CD4-positive, CD25-positive, alpha-beta regulatory T cell (primary cell): ENCODE data around the gene EFTUD2. TPM values are rescaled to one million over a fixed set of nuclear protein-coding genes. Genes with fewer than 3 reads are reported as not detected.
A peak's percentile ranks its signal among the peaks of the same experiment; 100 is the strongest.

Source experiments
- ATAC-seq, 2 donors: fragments of 150-1000 bp; cut with Tn5 transposase; one replicate each; pipeline ENCODE4 v1.10.0; 2021; ENCODE audit warnings: low read depth in 2 of 2, moderate number of reproducible peaks in 2 of 2, moderate library complexity in 1 of 2
- DNase-seq, 3 donors: peaks; one replicate each; pipeline versions ENCODE4 v3.0.0 to v3.0.0-alpha.2; 2012 to 2022; ENCODE audit warnings: mixed read lengths in 1 of 3
- H3K27ac ChIP-seq: one replicate; pipeline ENCODE4 v1.7.0; 2013; ENCODE audit warnings: mild to moderate bottlenecking, low read length; ENCODE audit not compliant: insufficient read depth, poor library complexity, severe bottlenecking
- H3K27me3 ChIP-seq: one replicate; pipeline ENCODE4 v1.7.0; 2013; ENCODE audit warnings: low read length; ENCODE audit not compliant: control insufficient read depth, insufficient read depth
- H3K36me3 ChIP-seq: one replicate; pipeline ENCODE4 v1.7.0; 2013; ENCODE audit warnings: mild to moderate bottlenecking, low read length, moderate library complexity; ENCODE audit not compliant: control insufficient read depth, insufficient read depth
- H3K4me1 ChIP-seq: 2 replicates; pipeline ENCODE4 v1.7.0; 2013; ENCODE audit warnings: mild to moderate bottlenecking, low read length; ENCODE audit not compliant: insufficient read depth, control insufficient read depth, poor library complexity, severe bottlenecking
- H3K4me3 ChIP-seq: one replicate; pipeline ENCODE4 v1.7.0; 2013; ENCODE audit warnings: low read depth, mild to moderate bottlenecking, low read length, moderate library complexity
- H3K9me3 ChIP-seq, 2 experiments: 1 replicate in 1 of 2; 2 replicates in 1 of 2; pipeline ENCODE4 v1.7.0; 2013; ENCODE audit warnings: low read length in 2 of 2, mild to moderate bottlenecking in 1 of 2, moderate library complexity in 1 of 2; ENCODE audit not compliant: control insufficient read depth in 2 of 2
- H3K27ac Mint-ChIP-seq, 3 donors: one replicate each; pipeline ENCODE4 v1.8.0; 2020 to 2022; ENCODE audit warnings: mild to moderate bottlenecking in 3 of 3, mixed read lengths in 3 of 3, moderate library complexity in 2 of 3
- H3K27me3 Mint-ChIP-seq: one replicate; pipeline ENCODE4 v1.8.0; 2022; ENCODE audit warnings: mild to moderate bottlenecking, mixed read lengths
- H3K36me3 Mint-ChIP-seq: one replicate; pipeline ENCODE4 v1.8.0; 2020; ENCODE audit warnings: mixed read lengths
- H3K4me1 Mint-ChIP-seq, 4 donors: one replicate each; pipeline ENCODE4 v1.8.0; 2020 to 2022; ENCODE audit warnings: mixed read lengths in 4 of 4, mild to moderate bottlenecking in 1 of 4
- H3K4me3 Mint-ChIP-seq, 4 donors: one replicate each; pipeline ENCODE4 v1.8.0; 2020 to 2022; ENCODE audit warnings: mild to moderate bottlenecking in 4 of 4, mixed read lengths in 4 of 4, moderate library complexity in 3 of 4
- H3K9me3 Mint-ChIP-seq, 7 donors: one replicate each; pipeline ENCODE4 v1.8.0; 2020 to 2022; ENCODE audit warnings: mixed read lengths in 7 of 7, mild to moderate bottlenecking in 3 of 7, moderate library complexity in 2 of 7
- polyA plus RNA-seq, 4 donors: library from polyadenylated mRNA; unstranded; fragments of 300-500 nt; fragmentation: Illumina TruSeq; gene quantifications; one replicate each; pipeline ENCODE4 v1.2.3, GENCODE V29; 2021
- total RNA-seq: library from RNA; stranded (reverse); gene quantifications from one replicate; pipeline ENCODE4 v1.2.3, GENCODE V29; 2022

EFTUD2 gene
- total and polyA plus RNA-seq, 5 donors from 2014 or later, result 58.8 to 111 (median 79.3) TPM

DNA sequence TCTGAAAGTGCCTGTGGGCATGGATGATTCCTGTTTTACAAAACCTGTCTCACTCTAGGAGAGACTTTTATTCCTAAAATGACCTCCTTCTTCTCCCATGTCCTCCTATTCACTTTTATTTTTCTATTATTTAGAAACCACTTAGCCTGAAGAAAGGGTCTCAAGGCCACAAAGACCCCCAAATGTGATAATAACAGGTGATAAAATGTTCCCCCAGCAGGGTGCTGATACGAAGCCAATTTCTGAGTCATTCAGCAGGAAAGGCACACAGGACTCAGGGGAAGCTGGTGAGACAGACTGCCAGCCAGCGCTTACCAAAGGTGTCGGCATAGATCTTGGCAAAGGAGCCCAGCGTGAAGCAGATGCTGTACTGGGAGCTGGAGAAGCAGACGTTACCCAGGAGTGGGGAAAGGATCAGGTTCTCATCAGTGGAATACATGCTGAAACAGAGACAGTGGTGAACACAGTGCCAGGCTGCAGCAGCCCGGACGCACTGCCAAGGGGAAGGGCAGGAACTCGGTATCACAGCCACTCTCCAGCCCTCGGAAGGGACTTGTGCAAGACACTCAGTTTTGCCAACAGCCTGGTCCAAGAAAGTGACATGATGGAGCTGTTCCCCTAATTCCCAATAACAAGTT is 27.0 kb downstream of the EFTUD2 start:
- Histone ChIP-seq H3K27ac (no peak overlapping the region), H3K27me3 (no peaks in the 10 kb centered on the region), H3K36me3 (peaks cover 82% of the 10 kb centered on the region), H3K4me3 (no peak overlapping the region), H3K4me1 (no peaks in the 10 kb centered on the region), H3K9me3 (no peaks in the 10 kb centered on the region)
- DNase-seq (no peak), ATAC-seq (no peak)
- no peaks in the 10 kb centered on the region for H3K27me3 Mint-ChIP-seq
- no peaks in the 10 kb centered on the region for H3K9me3 Mint-ChIP-seq
- no peaks in the 10 kb centered on the region for H3K4me1 Mint-ChIP-seq
- no peak overlapping the region for H3K4me3 Mint-ChIP-seq
- no peak overlapping the region for H3K27ac Mint-ChIP-seq
- H3K36me3 Mint-ChIP-seq, result peaks cover 42% of the 10 kb centered on the region

DNA sequence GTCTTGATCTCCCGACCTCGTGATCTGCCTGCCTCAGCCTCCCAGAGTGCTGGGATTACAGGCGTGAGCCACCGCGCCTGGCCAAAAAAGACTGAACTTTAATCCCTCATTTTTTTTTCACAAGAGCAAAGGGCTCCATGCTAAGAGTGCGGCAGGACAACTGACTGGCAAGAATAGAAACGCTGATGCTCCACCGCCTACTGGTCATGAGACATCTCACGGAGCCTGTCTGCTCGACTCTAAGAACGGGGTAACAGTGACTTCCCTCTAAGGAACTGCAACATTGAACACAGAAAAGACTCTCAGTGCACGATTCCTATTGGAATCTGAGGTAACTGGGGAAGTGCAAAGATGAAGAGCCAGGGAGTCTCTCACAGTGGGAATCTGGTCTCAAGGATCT is 27.7 kb downstream of the EFTUD2 start:
- Histone ChIP-seq H3K9me3 (no peaks in the 10 kb centered on the region), H3K27ac (no peak overlapping the region), H3K27me3 (no peaks in the 10 kb centered on the region), H3K4me3 (no peak overlapping the region), H3K4me1 (no peaks in the 10 kb centered on the region), H3K36me3 (peaks cover 81% of the 10 kb centered on the region)
- DNase-seq, result no peak
- no peak overlapping the region for H3K27ac Mint-ChIP-seq
- ATAC-seq, result no peak
- no peaks in the 10 kb centered on the region for H3K9me3 Mint-ChIP-seq
- no peaks in the 10 kb centered on the region for H3K27me3 Mint-ChIP-seq
- H3K36me3 Mint-ChIP-seq, result peaks cover 38% of the 10 kb centered on the region
- no peaks in the 10 kb centered on the region for H3K4me1 Mint-ChIP-seq
- H3K4me3 Mint-ChIP-seq, result no peak overlapping the region

DNA sequence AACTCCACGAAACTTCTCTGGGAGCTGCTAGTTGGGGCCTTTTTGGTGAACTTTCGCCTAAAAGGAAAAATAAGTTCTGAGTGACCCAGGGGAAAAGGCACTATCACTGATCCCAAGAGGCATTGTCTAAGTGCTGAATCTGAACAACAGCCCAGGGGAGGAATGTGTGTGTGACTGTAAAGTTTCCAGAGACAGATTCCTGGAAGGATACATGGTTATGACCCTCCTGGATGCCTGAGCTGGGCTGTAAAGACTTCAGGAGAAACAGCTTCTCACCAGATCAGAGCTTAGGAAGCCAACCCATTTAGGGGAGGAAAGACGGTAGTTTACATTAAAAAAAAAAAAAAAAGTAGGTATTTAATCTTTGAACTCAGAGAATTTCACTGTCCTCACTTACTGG is 31.4 kb downstream of the EFTUD2 start:
- peaks cover 79% of the 10 kb centered on the region for H3K36me3 ChIP-seq
- H3K4me3 ChIP-seq, result no peak overlapping the region
- H3K27me3 ChIP-seq, result no peaks in the 10 kb centered on the region
- H3K9me3 ChIP-seq, result no peaks in the 10 kb centered on the region
- Mint-ChIP-seq H3K27ac (peak overlapping the region in 1 of 3 donors; percentile 17), H3K4me3 (no peak overlapping the region), H3K4me1 (peaks cover 0 to 6% (median 0%) of the 10 kb centered on the region in 4 donors), H3K9me3 (no peaks in the 10 kb centered on the region), H3K36me3 (peaks cover 43% of the 10 kb centered on the region), H3K27me3 (no peaks in the 10 kb centered on the region)
- H3K27ac ChIP-seq, result no peak overlapping the region
- DNase-seq (no peak), ATAC-seq (no peak)
- H3K4me1 ChIP-seq, result no peaks in the 10 kb centered on the region

DNA sequence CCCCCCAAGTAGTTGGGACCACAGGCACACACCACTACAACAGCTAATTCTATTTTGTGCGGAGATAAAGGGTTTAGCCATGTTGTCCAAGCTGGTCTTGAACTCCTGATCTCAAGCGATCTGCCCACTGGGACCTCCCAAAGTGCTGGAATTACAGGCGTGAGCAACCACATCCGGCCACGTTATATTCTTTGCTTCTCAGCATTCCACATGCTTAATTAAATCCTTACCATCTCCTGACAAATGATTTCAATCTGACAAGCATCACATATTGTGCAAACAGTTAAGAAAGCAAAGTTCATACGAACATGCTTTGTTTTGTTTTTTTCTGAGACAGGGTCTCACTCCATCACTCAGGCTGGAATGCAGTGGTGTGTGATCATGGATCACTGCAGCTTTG is 33.3 kb downstream of the EFTUD2 start:
- Mint-ChIP-seq H3K9me3 (no peaks in the 10 kb centered on the region), H3K4me3 (no peak overlapping the region), H3K27ac (no peak overlapping the region), H3K27me3 (no peaks in the 10 kb centered on the region), H3K36me3 (peaks cover 40% of the 10 kb centered on the region), H3K4me1 (peaks cover 0 to 6% (median 0%) of the 10 kb centered on the region in 4 donors)
- Histone ChIP-seq H3K36me3 (peaks cover 76% of the 10 kb centered on the region), H3K27me3 (no peaks in the 10 kb centered on the region), H3K4me1 (no peaks in the 10 kb centered on the region), H3K4me3 (no peak overlapping the region), H3K9me3 (no peaks in the 10 kb centered on the region), H3K27ac (no peak overlapping the region)
- no peak for DNase-seq
- ATAC-seq, result no peak

DNA sequence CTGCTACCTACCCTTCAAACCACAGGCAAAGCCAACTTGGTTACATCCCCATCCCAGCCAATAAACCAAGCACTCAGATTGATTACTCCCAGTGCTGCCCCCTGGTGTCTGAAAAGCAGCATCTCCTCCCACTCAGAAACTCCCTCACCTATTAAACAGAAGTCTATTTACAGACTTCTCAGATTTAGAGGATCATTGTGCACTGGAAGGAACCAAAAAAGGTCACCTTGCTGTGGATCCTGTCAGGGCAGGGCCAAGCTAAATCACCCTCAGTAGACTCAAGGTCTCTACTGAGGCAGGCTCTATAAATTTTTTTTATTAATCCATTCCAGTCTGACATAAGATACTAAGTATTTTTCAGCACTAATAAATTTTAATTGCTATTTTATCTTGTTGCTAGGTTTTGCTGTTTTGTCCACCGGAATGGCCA is 34.0 kb downstream of the EFTUD2 start:
- peaks cover 41% of the 10 kb centered on the region for H3K36me3 Mint-ChIP-seq
- Histone ChIP-seq H3K36me3 (peaks cover 80% of the 10 kb centered on the region), H3K9me3 (no peaks in the 10 kb centered on the region), H3K4me1 (no peaks in the 10 kb centered on the region), H3K27ac (no peak overlapping the region), H3K27me3 (no peaks in the 10 kb centered on the region), H3K4me3 (no peak overlapping the region)
- no peak overlapping the region for H3K27ac Mint-ChIP-seq
- no peaks in the 10 kb centered on the region for H3K9me3 Mint-ChIP-seq
- DNase-seq, result peak; percentile 56 to 81 (median 72)
- peak; percentile 65 to 71 for ATAC-seq
- H3K27me3 Mint-ChIP-seq, result no peaks in the 10 kb centered on the region
- no peak overlapping the region for H3K4me3 Mint-ChIP-seq
- peaks cover 0 to 6% (median 0%) of the 10 kb centered on the region in 4 donors for H3K4me1 Mint-ChIP-seq

DNA sequence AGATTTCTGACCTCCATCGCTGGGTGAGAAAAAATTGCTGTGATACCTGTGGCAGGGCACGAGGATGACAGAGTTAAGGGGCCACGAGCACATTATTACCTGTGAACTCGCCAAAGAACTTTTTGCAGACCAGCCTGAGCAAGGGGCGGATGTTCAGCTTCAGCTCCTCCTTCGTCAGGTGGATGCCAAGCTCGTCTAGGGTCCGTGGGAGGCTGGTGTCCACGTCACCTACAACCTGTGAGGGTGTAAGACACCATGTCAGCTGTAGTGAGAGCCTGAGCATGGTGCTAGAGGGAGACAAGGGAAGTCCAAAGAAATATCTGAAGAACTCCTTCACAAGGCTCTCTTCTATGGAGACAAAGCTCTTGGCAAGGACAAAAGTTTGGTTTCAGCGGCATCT is 34.4 kb downstream of the EFTUD2 start:
- Mint-ChIP-seq H3K9me3 (no peaks in the 10 kb centered on the region), H3K4me1 (peaks cover 0 to 6% (median under 1%) of the 10 kb centered on the region in 4 donors), H3K4me3 (no peak overlapping the region), H3K27ac (no peak overlapping the region), H3K27me3 (no peaks in the 10 kb centered on the region), H3K36me3 (peaks cover 41% of the 10 kb centered on the region)
- no peaks in the 10 kb centered on the region for H3K27me3 ChIP-seq
- no peaks in the 10 kb centered on the region for H3K4me1 ChIP-seq
- H3K4me3 ChIP-seq, result no peak overlapping the region
- no peak overlapping the region for H3K27ac ChIP-seq
- ATAC-seq (no peak), DNase-seq (no peak)
- peaks cover 80% of the 10 kb centered on the region for H3K36me3 ChIP-seq
- H3K9me3 ChIP-seq, result no peaks in the 10 kb centered on the region

DNA sequence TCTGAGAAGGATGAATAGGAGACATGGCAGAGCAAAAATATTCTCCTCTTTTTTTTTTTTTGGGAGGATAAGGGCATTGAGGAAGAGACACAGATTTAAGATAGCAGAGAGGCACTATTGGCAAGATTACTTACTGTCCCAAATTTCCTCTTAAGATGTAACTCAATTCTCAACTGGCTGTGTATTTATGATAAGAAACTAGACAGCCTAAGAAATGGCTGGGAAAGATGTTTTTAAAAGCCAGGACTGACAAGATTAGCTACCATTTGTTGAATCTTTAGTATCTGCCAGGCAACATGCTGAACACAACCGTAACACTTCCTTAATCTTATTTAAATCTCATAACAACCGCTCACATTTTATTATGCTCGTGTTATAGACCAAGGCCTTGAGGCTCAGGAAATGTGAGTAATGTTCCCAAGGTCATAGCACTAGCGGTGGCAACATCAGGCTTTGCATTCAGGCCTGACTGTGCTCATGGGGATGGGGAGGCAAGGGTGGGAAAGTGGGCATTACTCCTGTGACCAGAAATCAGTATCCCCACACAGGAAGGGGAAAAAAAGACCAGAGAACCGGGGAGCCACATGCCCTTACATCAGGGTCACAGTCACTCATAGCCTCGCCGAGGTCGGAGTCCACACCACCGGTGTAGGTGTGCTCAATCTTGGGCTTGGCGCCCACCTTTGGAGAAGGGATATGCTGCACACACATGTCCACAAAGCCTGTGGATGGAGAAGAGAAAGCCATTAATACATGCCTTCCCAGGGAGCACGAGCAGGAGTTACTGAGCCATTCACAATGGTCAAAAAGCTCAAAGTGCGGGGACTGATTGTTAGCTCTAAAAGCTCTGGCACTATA is 36.0 kb downstream of the EFTUD2 start:
- Mint-ChIP-seq H3K4me3 (no peak overlapping the region), H3K9me3 (no peaks in the 10 kb centered on the region), H3K4me1 (peaks cover 0 to 6% (median 2%) of the 10 kb centered on the region in 4 donors), H3K36me3 (peaks cover 42% of the 10 kb centered on the region), H3K27me3 (no peaks in the 10 kb centered on the region), H3K27ac (no peak overlapping the region)
- no peak for DNase-seq
- Histone ChIP-seq H3K36me3 (peaks cover 80% of the 10 kb centered on the region), H3K4me1 (no peaks in the 10 kb centered on the region), H3K27me3 (no peaks in the 10 kb centered on the region), H3K9me3 (no peaks in the 10 kb centered on the region), H3K4me3 (no peak overlapping the region), H3K27ac (no peak overlapping the region)
- no peak for ATAC-seq
